ENCODE data around the gene TRIM26. TPM values are rescaled to one million over a fixed set of nuclear protein-coding genes. Genes with fewer than 3 reads are reported as not detected.

Gene TRIM26
- total and polyA plus RNA-seq, 2 of the 13 experiments (the other 11 are each of a cell fraction or from before 2014, with no cell fraction given): 27.1 to 38.7 TPM

DNA sequence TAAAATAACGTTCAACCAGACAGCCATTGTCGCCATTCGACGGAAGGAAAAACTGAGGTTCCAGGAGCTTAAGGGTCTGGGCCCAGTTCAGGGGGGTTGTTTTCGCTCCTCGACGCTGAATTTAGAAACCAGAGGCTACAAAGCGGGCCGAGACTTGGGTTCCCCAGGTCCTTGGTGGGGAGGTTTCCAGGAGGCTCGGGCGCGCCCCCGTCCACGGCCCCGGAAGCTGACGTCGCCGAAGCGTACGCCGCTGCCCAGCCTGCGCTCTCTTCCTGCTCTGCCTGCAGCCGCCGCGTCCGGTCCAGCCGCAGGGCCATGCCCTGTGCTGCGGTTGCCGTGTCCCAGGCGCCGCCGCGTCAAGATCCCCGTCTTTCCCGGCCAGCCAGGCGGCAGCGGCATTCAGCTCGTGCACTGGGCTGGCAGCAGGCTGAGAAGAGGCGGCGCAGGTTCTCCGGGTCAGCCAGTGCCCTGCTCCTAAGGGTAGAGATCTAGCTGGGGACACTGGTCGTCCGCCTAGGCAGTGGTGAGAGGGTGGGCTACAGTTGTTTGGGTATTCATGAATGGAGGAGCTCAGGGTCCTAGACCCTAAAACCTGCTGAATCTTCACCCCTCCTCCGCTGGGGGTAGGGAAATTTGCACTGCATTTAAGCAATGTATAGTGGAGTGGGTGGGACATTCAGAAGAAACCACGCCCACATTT lies 901 bp upstream of the TRIM26 start (continued):
- TF ChIP-seq GABPB1 (CRISPR knock-in tag; IDR thresholded peaks at IDR 0.05) (peak; percentile 96), PAX8 (CRISPR knock-in tag; IDR thresholded peaks at IDR 0.05; ENCODE audit: borderline replicate concordance) (0 out of 2 replicates have a peak, but pooled peaks have one; percentile 64), ZNF614 (CRISPR knock-in tag; IDR thresholded peaks at IDR 0.05; ENCODE audit: borderline replicate concordance) (peak; percentile 90; the same call in 1 of the 2 replicates), CBFB (CRISPR knock-in tag; IDR thresholded peaks at IDR 0.05) (peak; percentile 93), SP1 (IDR thresholded peaks at IDR 0.05) (no peak), SP1 (CRISPR knock-in tag; IDR thresholded peaks at IDR 0.05) (peak; percentile 36; the same call in 1 of the 2 replicates), IKZF1 (IDR thresholded peaks at IDR 0.05) (no peak), RNF2 (conservative IDR thresholded peaks at IDR 0.05; ENCODE audit: low read depth) (0 out of 2 replicates have a peak, but pooled peaks have one; percentile 5), POLR2G (IDR thresholded peaks at IDR 0.05; ENCODE audit: low read depth, low read length) (peak; percentile 90), ZNF30 (CRISPR knock-in tag; IDR thresholded peaks at IDR 0.05) (no peak), MEF2D (CRISPR knock-in tag; IDR thresholded peaks at IDR 0.05) (peak; percentile 79), EZH2 (conservative IDR thresholded peaks at IDR 0.05; ENCODE audit: low read depth, low read length) (no peak), IRF2 (CRISPR knock-in tag; IDR thresholded peaks at IDR 0.05) (peak; percentile 82), ELF1 (CRISPR knock-in tag; IDR thresholded peaks at IDR 0.05) (peak; percentile 92), ZNF775 (CRISPR knock-in tag; IDR thresholded peaks at IDR 0.05; ENCODE audit: borderline replicate concordance) (0 out of 2 replicates have a peak, but pooled peaks have one; percentile 23), SP5 (CRISPR knock-in tag; IDR thresholded peaks at IDR 0.05; ENCODE audit: borderline replicate concordance, low read depth) (peak; percentile 58), ATRX (CRISPR knock-in tag; IDR thresholded peaks at IDR 0.05; ENCODE audit: borderline replicate concordance) (no peak), ZNF451 (CRISPR knock-in tag; IDR thresholded peaks at IDR 0.05) (peak; percentile 26; the same call in 1 of the 2 replicates), HNRNPLL (IDR thresholded peaks at IDR 0.05; ENCODE audit: low read depth, low read length, poor library complexity, severe bottlenecking) (peak; percentile 93)
- TF ChIP-seq, protein P1, sequence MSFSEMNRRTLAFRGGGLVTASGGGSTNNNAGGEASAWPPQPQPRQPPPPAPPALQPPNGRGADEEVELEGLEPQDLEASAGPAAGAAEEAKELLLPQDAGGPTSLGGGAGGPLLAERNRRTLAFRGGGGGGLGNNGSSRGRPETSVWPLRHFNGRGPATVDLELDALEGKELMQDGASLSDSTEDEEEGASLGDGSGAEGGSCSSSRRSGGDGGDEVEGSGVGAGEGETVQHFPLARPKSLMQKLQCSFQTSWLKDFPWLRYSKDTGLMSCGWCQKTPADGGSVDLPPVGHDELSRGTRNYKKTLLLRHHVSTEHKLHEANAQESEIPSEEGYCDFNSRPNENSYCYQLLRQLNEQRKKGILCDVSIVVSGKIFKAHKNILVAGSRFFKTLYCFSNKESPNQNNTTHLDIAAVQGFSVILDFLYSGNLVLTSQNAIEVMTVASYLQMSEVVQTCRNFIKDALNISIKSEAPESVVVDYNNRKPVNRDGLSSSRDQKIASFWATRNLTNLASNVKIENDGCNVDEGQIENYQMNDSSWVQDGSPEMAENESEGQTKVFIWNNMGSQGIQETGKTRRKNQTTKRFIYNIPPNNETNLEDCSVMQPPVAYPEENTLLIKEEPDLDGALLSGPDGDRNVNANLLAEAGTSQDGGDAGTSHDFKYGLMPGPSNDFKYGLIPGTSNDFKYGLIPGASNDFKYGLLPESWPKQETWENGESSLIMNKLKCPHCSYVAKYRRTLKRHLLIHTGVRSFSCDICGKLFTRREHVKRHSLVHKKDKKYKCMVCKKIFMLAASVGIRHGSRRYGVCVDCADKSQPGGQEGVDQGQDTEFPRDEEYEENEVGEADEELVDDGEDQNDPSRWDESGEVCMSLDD (CRISPR knock-in tag; IDR thresholded peaks at IDR 0.05; ENCODE audit: borderline replicate concordance): 0 out of 2 replicates have a peak, but pooled peaks have one; percentile 67
- TF ChIP-seq, protein P2, sequence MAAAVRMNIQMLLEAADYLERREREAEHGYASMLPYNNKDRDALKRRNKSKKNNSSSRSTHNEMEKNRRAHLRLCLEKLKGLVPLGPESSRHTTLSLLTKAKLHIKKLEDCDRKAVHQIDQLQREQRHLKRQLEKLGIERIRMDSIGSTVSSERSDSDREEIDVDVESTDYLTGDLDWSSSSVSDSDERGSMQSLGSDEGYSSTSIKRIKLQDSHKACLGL (CRISPR knock-in tag; IDR thresholded peaks at IDR 0.05): peak; percentile 89
- TF ChIP-seq, protein P3, sequence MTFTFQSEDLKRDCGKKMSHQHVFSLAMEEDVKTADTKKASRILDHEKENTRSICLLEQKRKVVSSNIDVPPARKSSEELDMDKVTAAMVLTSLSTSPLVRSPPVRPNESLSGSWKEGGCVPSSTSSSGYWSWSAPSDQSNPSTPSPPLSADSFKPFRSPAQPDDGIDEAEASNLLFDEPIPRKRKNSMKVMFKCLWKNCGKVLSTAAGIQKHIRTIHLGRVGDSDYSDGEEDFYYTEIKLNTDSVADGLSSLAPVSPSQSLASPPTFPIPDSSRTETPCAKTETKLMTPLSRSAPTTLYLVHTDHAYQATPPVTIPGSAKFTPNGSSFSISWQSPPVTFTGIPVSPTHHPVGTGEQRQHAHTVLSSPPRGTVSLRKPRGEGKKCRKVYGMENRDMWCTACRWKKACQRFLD (CRISPR knock-in tag; IDR thresholded peaks at IDR 0.05; ENCODE audit: borderline replicate concordance): peak; percentile 94; the same call in 1 of the 2 replicates
- TF ChIP-seq, protein P4, sequence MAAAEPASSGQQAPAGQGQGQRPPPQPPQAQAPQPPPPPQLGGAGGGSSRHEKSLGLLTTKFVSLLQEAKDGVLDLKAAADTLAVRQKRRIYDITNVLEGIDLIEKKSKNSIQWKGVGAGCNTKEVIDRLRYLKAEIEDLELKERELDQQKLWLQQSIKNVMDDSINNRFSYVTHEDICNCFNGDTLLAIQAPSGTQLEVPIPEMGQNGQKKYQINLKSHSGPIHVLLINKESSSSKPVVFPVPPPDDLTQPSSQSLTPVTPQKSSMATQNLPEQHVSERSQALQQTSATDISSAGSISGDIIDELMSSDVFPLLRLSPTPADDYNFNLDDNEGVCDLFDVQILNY (CRISPR knock-in tag; conservative IDR thresholded peaks at IDR 0.05): no peak
- TF ChIP-seq, protein P5, sequence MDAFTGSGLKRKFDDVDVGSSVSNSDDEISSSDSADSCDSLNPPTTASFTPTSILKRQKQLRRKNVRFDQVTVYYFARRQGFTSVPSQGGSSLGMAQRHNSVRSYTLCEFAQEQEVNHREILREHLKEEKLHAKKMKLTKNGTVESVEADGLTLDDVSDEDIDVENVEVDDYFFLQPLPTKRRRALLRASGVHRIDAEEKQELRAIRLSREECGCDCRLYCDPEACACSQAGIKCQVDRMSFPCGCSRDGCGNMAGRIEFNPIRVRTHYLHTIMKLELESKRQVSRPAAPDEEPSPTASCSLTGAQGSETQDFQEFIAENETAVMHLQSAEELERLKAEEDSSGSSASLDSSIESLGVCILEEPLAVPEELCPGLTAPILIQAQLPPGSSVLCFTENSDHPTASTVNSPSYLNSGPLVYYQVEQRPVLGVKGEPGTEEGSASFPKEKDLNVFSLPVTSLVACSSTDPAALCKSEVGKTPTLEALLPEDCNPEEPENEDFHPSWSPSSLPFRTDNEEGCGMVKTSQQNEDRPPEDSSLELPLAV (CRISPR knock-in tag; conservative IDR thresholded peaks at IDR 0.05; ENCODE audit: low read depth): no peak
